T-helper 1 cell (primary cell): ENCODE results near the gene TRPC3.

Experiments
- DNase-seq, 5 donors: peaks; one replicate each; pipeline ENCODE4 v3.0.0-alpha.2; 2012 to 2020

The TRPC3 gene

DNA sequence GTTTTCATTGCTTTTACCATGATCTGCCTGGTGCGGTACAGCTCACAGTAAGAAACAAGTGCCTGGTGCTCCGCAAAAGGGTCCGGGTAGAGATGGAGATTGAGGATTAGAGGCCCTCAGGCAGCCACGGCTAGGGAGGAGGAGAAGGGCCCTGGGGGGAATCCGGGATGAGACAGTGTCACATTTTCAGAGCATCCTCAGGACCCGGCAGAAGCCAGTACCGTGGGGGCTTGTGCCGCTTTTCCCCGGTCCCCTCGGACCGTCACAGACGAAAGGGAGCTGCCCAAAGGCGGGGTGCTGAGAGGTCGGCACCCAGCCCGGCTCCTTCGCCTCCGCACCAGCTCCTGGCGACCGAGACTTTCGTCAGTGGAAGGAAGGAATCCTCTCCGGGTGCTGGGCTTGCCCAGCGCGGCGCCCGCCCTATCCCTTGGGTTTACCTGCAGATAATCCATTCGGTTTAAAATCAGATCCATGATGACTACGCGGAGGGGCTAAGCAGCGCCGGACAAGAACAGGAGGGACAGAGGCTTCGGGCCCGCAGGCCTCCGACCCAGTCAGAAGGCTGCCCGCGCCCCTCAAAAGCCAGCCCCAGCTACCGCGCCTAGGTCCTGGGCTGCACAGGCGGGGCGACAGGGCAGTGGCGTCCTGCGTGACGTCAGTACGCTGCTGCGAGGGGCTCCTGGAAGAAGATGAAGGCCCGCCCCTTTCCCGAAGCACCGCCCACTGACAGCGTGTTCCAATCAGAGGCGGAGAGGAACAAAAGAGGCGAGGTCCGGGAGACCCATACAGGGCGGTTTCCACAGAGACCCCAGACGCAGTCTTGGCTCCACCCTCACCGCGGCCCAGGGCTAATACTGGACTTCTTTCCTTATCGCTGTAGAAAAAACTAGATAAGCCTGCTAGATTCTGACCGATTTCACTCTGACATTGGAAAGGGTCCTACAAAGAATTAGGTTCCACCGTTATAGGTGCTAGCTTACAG, 81.7 kb downstream of the TRPC3 start, which contains the start of gene BBS7:
TSS of gene BBS7 (minus strand) at position 634 of the 982 bp plus-strand sequence. CDS start at position 473, 161 bp downstream.
- DNase-seq: peak; percentile 83 to 96 (median 89)

DNA sequence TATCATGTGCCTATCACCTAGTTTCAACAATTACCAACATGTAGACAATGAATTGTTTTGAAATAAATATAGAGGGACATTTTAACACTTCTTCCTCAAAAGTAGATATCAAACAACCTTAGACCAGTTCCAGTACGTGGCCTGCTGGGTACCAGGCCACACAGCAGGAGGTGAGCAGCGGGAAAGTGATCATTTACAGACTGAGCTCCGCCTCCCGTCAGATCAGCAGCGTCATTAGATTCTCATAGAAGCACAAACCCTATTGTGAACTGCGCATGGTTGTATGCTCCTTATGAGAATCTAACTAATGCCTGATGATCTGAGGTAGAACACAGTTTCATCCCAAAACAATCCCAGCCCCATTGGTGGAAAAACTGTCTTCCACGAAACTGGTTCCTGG, 88.1 kb downstream of the TRPC3 start:
- no peak for DNase-seq

DNA sequence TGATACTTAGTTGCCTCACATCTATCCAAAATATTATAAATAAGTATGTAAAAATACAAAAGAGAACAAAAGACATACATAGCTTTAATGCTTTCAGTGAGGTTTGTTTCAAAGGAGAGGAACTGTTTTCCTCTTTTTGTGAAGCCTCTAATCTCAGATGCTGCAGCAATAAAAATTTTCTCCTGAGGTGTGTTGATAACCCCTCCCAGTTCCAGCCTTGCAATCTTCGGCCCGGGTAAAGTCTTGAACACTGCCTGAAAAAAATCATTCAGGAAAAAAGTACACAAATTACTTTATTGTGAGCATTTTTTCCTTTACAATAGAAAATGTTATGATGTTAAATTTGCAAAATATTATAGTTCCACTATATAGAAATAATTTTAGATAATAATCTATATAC, 90.4 kb downstream of the TRPC3 start:
- DNase-seq: no peak

DNA sequence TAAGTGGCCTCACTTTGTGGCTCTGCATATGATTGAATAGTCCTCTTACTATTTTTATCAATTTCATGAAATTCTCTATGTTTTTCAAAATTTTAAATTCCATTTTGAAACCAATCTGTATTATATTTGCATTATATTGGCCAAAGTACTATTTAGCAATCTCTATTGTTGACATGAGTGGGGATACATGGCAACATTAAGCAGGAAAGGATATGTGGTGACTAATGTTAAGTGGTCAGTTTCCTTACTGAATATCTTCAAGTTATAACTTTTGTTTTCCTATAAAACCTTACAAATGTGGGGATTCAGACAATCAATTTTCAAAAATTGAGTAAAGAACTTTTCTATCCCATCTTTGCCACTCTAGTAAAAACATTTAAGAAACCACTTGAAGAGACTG, 91.7 kb downstream of the TRPC3 start:
- DNase-seq: no peak

DNA sequence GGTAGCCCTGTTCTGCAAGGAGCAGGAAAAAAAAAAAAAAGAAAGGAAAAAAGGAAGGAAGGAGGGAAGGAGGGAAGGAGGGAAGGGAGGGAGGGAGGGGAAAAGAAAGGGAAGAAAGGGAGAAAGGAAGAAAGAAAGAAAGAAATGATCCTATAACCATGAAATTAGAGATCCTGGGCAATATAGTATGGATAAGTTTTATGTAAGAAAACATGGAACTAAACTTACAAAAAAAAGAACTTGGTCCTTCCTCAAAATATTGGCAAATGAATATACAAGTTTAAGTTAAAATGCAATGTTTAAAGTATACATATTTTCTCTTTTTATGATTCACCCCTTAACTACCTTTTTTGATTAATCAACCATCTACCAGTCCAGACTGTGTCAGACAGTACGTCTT, 100.5 kb downstream of the TRPC3 start:
- DNase-seq: no peak

DNA sequence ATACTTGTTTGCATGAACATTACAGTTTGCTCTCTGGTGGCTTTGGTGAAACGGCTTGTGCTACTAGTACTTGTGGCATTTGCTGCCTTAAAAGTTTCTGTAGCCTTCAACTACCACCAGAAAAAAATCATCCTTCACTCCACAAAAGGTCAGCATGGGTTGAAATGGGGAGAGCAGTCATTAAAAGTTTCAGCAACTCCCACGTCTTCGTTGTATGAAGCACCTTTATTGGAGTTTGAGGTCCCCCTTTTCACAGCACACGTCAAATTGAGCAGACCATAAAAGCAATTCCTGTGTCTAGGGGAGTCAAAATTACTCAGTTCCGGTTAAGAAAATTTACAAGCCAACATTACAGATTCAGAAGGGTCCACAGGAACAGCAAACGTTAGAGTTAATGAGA, 105.2 kb downstream of the TRPC3 start:
- DNase-seq: no peak

DNA sequence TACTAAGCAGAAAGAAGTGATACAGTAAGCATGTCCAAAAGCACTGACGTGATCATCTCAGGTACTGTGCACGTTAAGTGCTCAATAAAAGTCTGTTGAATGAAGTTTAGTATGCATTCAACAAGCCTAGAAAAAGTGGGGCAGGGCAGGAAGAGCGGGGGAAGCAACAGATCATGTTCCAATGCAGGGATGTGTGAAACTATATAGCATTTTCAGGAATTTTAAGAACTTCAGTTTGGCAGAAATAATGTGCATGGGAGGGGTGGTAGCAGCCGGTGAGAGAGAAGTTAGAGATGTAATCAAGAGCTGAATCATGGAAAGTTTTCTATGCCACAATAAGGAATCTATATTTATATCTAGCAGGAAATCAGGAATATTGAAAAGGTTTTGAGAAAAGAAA, 109.0 kb downstream of the TRPC3 start:
- no peak for DNase-seq

DNA sequence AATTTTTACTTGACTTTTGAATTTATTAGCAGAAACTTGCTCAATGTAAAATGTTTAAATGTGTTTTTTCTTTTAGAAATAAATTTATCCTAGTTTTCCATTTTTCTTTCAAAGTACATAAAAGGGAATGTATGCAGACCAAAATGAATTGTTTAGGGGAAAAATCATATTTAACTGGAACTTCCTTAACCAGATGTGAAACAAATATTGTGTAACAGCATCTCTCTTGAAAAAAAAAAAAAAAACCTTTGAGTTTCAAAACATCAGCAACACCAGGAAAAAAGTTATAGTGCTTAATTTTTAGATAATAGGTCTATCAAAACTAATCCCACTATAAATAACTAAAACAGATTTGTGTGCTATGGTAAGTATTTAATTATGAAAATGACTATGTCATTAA, 113.7 kb downstream of the TRPC3 start:
- no peak for DNase-seq

DNA sequence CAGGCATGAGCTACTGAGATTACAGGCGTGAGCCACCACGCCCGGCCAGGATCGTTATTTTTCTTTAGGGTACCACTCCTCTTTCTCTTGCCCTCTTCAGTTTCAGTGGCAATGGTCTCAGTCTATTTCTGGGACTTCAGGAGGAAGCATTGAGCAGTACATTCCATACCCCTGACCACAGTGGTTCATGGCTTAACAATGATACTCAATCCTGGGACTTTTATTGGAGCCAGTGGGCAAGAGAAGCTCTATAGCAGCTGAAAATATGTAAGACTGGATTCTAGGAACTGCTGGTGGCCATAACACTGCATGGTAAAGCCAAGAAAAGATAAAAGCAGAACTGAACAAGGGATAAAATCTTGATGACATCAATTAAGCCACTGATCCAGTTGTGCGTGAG, 122.3 kb downstream of the TRPC3 start:
- DNase-seq: no peak
